Cardiac fibroblast (primary cell): Measurements from ENCODE around the gene ENTR1.

Experiments
- DNase-seq, 2 donors: peaks; one replicate each; pipeline versions ENCODE4 v3.0.0 to v3.0.0-alpha.2; 2010; ENCODE audit warnings: low read depth in 2 of 2
- H3K4me3 ChIP-seq, 2 donors: replicated peaks in 1 of 2; 1 replicate in 1 of 2; 2 replicates in 1 of 2; pipeline ENCODE4 v1.5.1; 2011; ENCODE audit warnings: low read depth in 2 of 2, low read length in 2 of 2, mild to moderate bottlenecking in 2 of 2, moderate library complexity in 1 of 2
- TF ChIP-seq, protein P1 (sequence below): IDR thresholded peaks from one replicate; pipeline ENCODE4 v1.5.1; 2011; ENCODE audit warnings: low read depth, mild to moderate bottlenecking, low read length, inconsistent platforms

ENTR1 gene

DNA sequence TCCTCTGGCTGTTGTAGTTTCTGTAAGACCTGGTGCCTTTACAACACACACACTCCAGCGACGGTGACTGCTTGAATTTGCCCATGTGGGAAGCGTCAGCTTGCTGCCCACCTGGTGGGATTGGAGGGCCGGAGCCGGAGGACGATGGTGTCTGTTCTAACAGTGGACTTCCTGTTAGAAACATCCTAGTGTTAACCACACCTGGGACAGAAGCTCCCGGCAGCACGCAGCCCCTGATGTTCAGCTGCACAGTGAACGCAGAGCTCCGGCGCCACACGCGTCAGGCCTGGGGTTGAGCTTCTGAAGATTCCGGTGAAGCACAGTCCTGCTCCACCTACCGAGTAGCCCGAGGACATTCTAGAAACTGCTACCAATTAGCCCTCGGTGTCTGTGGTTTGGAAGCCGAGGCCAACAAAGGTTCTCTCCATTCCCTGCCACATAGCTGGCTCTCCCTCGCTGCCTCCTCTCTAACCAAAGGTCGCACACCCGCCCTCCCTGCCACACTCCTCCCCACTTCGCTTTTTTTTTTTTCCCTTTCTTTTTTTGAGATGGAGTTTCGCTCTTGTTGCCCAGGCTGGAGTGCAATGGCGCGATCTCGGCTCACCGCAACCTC, 14.4 kb upstream of the ENTR1 start:
- DNase-seq = no peak
- no peak overlapping the region for H3K4me3 ChIP-seq
- TF ChIP-seq, protein P1, sequence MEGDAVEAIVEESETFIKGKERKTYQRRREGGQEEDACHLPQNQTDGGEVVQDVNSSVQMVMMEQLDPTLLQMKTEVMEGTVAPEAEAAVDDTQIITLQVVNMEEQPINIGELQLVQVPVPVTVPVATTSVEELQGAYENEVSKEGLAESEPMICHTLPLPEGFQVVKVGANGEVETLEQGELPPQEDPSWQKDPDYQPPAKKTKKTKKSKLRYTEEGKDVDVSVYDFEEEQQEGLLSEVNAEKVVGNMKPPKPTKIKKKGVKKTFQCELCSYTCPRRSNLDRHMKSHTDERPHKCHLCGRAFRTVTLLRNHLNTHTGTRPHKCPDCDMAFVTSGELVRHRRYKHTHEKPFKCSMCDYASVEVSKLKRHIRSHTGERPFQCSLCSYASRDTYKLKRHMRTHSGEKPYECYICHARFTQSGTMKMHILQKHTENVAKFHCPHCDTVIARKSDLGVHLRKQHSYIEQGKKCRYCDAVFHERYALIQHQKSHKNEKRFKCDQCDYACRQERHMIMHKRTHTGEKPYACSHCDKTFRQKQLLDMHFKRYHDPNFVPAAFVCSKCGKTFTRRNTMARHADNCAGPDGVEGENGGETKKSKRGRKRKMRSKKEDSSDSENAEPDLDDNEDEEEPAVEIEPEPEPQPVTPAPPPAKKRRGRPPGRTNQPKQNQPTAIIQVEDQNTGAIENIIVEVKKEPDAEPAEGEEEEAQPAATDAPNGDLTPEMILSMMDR = no peak

DNA sequence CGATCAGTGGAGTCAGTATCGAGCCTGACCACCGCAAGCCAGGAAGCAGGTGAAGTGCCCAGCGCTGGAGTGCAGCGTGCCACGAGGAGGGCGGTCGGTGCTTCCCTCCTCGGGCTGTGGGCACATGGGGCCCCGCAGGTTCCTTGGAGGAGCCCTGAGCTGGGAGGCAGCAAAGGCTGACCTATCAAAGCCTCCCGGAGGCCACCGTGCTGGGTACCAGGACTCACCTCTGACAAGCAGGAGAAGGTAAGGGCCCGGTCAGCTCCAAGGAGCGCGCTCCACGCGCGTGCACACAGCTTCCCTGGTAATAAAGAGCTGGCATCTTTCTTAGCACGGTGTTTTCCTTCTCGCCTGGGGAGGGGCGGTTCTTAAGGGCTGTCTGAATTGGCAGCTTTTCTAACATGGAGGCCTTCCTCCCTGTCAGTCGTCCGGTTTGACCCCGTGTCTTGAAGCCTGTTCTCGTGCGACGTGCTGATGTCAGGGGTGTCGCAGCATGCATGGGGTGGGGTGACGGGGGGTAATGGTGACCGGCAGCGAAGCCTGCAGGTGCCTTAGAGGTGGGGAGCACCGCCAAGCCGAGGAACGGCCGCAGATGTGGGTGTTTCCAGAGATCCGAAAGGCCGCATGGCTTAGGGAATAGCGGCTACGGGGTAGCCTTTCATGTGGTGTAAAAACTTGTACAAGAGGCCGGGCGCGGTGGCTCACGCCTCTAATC, 13.2 kb upstream of the ENTR1 start:
- TF ChIP-seq, protein P1 = no peak
- DNase-seq = no peak
- no peak overlapping the region for H3K4me3 ChIP-seq

DNA sequence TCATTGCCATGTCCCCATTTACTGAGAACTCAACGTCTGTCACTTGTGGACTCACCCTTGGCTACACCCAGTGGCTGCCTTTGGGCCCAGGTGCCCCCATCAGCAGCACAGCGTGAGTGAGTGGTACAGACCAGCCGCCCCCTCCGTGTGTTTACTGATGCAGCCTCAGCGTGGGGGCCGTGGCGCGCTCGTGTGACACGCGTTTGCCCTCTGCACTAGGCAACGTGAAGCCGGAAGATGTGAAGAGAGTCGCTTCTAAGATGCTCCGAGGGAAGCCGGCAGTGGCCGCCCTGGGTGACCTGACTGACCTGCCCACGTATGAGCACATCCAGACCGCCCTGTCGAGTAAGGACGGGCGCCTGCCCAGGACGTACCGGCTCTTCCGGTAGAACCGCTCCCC, 12.5 kb upstream of the ENTR1 start:
- H3K4me3 ChIP-seq = no peak overlapping the region
- TF ChIP-seq, protein P1 = no peak
- DNase-seq = no peak

DNA sequence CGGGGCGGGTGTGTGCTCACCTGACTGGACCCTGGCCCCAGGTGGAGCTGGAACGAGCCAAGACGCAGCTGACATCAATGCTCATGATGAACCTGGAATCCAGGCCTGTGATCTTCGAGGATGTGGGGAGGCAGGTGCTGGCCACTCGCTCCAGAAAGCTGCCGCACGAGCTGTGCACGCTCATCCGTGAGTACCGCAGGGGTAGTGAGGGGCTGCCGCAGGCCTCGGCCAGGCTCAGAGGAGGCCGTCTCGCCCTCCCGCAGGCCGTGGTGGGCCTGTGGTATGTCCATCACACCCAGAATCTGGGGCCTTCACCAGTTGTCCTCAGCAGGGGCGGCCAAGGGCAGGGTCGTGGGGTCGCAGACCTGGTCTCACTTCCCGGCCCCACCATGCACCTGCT, 11.4 kb upstream of the ENTR1 start:
- no peak overlapping the region for H3K4me3 ChIP-seq
- no peak for DNase-seq
- TF ChIP-seq, protein P1 = no peak

DNA sequence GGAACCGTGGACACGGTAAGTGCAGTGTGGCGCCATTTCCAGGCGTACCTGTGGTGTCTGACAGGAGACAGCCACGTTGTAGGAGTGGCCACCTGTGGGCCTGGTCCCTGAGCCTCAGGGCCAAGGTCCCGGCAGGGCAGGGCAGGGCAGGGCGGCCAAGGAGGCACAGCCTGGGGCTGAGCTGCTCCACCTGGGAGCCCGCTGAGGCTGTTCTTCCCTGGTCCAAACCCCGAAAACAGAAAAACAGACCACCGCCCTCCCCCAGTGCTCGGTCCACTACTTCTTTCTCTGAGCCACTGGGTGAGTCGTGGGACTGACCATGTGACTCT, 8.6 kb upstream of the ENTR1 start:
- TF ChIP-seq, protein P1 = no peak
- H3K4me3 ChIP-seq = no peak overlapping the region
- DNase-seq = no peak

DNA sequence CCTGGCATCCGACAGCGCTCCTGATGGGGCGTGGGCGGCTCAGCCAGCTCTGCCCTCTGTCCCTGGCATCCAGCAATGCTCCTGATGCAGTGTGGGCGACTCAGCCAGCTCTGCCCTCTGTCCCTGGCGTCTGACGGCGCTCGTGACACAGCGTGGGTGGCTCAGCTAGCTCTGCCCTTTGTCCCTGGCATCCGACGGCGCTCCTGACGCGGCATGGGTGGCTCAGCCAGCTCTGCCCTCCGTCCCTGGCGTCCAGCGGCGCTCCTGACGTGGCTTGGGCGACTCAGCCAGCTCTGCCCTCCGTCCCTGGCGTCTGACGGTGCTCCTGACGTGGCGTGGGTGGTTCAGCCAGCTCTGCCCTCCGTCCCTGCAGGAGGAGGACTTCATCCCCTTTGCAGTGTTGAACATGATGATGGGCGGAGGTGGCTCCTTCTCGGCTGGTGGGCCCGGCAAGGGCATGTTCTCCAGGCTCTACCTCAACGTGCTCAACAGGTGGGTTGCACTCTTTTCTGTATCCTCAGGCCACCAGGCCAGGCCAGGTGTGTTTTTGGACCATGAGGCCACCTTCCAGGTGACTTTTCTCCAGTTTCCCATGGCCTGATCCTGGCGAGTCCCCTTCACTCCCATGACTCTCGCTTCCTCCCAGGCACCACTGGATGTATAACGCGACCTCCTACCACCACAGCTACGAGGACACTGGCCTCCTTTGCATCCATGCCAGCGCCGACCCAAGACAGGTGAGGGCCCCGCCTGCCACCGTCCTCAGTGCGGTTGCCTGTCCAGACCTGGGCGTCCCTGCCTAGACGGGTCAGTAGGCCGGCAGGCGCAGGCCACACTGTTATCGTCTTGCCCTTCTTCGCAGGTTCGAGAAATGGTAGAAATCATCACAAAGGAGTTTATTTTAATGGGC, 8.0 kb upstream of the ENTR1 start:
- DNase-seq = no peak
- H3K4me3 ChIP-seq = no peak overlapping the region
- TF ChIP-seq, protein P1 = no peak
